COR-L47 (cell line): Measurements from ENCODE around the gene C12orf43.
A peak's percentile ranks its signal among the peaks of the same experiment; 100 is the strongest.

Experiments used
- DNase-seq: peaks from one replicate; lab custom pipeline; 2025; lab: John Stamatoyannopoulos, UW

C12orf43 gene

DNA sequence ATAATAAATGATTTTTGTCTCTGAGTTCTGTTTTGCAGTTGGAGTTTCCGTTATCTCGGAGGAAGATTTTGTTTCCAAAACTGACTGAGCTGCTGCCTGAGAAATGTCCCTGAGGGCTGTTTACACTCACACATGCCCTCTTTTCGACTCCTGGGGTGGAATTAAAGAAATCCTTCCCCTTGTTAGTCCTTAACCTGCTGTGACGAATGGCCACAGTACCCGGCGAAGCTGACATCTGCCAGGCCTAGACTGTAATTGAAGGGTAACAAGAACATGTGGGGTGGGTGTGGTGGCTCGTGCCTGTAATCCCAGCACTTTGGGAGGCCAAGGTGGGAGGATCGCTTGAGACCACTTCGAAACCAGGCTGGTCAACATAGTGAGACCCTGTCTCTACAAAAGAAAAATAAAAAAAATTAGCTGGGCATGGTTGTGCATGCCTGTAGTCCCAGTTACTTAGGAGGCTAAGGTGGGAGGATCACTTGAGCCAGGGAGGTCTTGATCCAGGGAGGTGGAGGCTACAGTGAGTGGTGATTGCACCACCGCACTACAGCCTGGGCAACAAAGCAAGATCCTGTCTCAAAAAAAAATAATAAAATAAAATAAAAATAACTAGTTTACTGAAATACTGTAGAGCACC is 14.4 kb upstream of the C12orf43 start:
- DNase-seq = no peak

DNA sequence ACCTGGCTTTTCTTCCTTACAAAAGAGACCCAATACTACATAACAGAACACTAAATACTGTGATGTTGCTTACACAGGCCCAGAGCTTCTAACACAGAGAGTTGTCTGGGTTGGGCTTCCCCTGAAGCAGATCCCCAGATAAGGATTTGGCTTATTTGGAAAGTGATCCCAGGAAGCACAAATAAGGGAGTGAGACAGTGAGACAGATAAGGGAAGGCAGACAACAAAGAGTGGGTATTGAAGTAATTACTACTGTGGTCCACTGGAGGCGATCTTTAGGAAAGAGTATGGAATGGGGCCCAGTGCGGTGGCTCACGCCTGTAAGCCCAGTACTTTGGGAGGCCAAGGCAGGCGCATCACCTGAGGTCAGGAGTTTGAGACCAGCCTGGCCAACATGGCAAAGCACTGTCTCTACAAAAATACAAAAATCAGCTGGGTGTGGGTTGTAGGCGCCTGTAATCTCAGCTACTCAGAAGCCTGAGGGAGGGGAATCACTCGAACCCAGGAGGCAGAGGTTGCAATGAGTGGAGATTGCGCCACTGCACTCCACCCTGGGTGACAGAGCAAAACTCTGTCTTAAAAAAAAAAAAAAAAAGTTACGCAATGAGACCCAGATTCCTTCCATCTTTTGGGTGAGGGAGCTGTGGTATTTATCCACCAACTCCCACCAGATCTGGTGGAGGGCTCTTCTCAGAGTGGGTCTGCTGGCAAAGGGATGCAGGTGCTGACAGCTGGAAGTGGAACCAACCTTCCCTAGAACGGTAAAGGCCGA is 10.2 kb upstream of the C12orf43 start:
- DNase-seq = no peak

DNA sequence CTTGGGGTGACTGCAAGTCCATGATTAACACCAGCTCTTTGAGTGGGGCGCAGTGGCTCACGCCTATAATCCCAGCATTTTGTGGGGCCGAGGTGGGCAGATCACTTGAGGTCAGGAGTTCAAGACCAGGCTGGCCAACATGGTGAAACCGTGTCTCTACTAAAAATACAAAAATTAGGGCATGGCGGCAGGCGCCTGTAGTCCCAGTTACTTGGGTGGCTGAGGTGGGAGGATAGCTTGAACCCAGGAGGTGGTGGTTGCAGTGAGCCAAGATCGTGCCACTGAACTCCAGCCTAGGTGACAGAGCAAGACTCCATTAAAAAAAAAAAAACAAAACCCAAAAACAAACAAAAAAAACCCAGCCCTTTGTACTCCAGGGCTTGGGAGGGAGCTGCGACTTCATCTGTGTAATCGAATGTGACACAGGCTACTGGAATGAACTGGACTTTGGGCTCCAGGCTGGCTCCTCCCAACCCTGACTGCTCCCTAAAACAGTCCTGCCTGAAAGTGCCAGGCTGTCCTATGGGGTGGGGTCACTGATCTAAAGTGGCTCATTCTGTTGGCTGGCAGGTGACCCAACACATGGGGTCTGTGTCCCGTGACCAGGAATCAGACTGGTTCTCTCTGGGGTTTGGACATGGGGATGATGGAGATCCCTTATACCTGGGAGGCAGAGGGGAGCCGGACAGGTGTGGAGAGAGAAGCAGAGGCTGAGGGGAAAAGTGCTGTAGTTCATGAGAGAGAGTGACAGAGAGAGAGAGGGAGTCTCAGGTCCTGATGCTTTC is 9.3 kb upstream of the C12orf43 start:
- DNase-seq = no peak

- no peak for DNase-seq
Measured at GRCh38 chr12:121023799-121024198, 7.5 kb upstream of the C12orf43 start.

DNA sequence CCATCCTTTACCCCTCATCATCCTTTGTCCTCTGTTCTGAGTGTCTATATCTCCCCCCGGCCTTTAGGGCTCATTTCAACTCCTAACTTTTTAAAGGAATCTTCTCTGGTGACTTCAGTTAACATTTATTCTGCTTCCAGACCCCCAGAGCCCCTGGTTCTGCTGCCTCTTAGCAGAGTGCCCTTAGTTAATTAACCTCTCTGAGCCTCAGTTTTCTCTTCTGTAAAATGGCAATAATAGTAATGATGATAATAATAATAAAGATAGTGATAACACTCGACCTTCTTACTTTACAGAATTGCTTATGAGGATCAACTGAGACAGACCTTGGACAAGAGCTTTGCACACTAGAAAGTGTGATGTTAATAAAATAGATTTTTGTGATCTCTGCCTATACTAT is 6.4 kb upstream of the C12orf43 start:
- DNase-seq = no peak

- DNase-seq = no peak
Measured at GRCh38 chr12:121021754-121022153, 5.5 kb upstream of the C12orf43 start.

- no peak for DNase-seq
Measured at GRCh38 chr12:121018860-121019617, 2.8 kb upstream of the C12orf43 start.

DNA sequence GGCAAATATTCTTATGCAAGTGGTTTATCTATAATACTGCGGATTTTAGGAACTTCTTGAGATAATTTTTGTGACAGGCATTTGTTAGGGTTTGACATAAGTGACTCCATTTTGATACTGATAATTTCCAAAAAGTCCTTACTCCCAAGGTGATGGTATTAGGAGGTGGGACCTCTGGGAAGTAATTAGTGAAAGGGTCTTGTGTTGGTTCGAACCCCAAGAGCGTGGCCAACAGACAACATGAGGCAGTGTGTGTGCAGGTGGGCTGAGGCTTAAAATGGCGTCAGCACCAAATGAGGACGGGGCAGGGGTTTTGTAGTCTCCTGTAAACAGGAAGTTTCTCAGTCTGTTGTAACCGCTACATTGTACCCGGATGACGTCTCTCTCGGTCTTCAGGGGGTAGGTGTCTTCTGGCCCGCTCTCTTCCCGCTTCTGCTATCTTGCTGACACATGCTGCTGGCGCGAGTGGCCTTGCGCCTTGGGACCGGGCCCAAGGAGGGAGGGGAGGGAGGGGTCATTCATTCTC is 1.7 kb upstream of the C12orf43 start:
- no peak for DNase-seq

DNA sequence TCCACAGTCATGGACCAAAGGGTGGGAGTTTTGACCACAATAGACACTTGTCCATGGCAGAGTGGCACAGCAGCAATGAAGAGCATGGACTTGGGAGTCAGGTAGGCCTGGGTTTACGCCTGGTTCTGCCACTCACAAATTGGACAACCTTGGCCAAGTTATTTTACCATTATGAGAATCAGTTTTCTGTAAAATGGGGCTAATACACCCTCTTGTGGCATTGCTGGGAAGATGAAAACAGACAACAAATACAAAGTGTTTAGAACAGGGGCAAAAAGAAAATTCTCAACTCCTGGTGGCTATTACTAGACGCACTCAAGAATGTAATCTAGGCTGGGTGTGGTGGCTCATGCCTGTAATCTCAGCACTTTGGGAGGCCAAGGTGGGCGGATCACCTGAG is 2.6 kb downstream of the C12orf43 start:
- DNase-seq = no peak

- no peak for DNase-seq
Measured at GRCh38 chr12:121011820-121012219, 4.5 kb downstream of the C12orf43 start.

GRCh38 chr12:121010860-121011259 is 5.4 kb downstream of the C12orf43 start:
- no peak for DNase-seq

GRCh38 chr12:121009741-121010140 is 6.5 kb downstream of the C12orf43 start:
- no peak for DNase-seq

DNA sequence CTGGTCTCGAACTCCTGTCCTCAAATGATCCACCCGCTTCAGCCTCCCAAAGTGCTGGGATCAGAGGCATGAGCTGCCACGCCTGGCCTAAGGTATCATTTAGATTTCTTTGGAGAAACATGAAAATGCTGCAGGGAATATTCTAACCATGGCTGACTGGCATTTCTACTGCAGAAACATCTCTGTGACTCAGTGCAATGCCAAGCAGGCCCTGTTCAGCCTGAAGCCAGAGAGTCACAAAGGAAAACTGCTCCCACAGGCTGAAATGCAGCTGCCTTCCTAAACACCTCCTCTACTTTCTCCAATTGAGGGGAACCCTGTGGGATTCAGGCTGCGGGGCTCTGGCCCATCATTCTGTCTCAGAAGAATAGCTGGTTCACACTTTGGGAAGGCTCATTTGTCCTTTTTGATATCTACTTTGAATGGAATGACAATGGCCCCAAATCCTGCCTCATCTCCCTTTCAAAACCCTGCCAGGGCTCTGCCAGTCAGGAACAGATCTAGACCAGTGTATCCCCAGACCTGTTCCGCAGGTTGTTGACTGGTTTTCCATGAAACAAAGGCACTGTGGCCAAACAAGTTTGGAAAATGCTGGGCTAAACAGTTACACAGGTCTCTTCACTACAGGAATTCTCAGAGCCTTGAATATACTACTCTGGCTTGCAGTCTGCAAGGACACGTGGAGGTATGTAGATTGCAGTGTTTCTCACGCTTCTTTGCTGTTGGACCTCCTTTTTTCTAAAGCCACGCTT is 7.8 kb downstream of the C12orf43 start:
- no peak for DNase-seq

DNA sequence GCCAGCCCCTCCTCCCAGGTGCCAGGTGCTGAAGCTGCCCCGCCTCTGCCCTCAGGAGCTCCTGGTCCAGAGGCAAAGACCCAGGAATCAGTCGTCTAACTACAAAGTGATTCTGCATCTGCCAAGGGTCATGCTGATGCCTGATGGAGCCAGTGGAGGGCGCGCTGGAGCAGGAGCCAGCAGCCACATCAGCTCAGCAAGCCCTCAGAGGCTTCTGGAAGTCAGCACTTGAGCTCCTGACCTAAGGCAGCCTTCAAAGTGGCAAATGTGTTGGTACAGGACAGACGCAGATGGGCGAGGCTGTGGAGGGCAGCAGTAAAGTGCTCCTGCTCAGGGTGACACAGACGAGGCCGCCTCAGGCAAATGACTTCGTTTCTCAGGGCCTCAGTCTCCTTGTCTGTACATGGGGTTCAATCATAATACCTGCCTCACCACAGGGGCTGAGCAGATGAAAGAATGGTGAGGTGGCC is 10.9 kb downstream of the C12orf43 start:
- DNase-seq = peak; percentile 33

DNA sequence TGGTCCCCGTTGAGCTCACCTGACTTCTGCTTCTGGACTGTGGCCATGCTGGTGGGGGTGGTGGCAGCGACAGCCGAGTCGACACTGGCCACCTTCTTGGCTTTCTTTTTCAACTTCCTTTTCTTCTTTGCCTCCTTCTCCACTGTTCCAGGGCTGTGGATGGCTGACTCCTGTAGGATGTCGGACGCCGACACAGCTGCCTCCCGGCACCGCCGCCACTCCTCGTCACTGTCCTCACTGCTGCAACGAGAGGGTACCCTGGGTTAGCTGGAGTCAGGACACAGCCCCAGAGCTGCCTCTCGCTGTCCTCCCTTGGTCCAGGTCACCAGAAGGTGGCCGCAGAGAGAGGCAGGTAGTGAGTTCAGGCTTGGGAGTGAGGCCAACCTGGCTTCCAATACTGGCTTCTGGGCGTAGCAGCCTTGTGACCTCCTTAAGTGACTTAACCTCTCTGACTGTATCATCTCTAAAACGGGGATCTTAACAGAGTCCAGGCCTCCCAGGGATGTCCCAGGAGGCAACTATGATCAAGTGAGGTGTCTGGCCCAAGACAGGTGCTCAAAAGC is 12.0 kb downstream of the C12orf43 start:
- no peak for DNase-seq

- DNase-seq = no peak
Measured at GRCh38 chr12:121003650-121004049, 12.6 kb downstream of the C12orf43 start.

- DNase-seq = no peak
Measured at GRCh38 chr12:121001841-121002483, 14.3 kb downstream of the C12orf43 start.

- DNase-seq = no peak
Measured at GRCh38 chr12:121001060-121001459, 15.2 kb downstream of the C12orf43 start.

- DNase-seq = no peak
Measured at GRCh38 chr12:121000530-121000929, 15.8 kb downstream of the C12orf43 start.
